Lower leg skin (tissue), 4 donors: ENCODE data around the gene NSUN2. TPM values are rescaled to one million over a fixed set of nuclear protein-coding genes. Genes with fewer than 3 reads are reported as not detected.

Source experiments
- DNase-seq, 2 donors: peaks; one replicate each; pipeline ENCODE4 v3.0.0-alpha.2; 2019; ENCODE audit warnings: low spot score in 2 of 2
- H3K4me3 ChIP-seq: fragments of 200-600 bp; sonication (generic); 2 replicates; pipeline ENCODE4 v1.5.1; 2017; ENCODE audit warnings: mild to moderate bottlenecking, low read depth; ENCODE audit not compliant: poor library complexity, severe bottlenecking
- CTCF ChIP-seq, 3 donors: fragments of 450-650 bp; IDR thresholded peaks; one replicate each; pipeline ENCODE4 v1.5.1; 2016; ENCODE audit warnings: antibody characterized with exemption in 3 of 3, mild to moderate bottlenecking in 3 of 3, moderate library complexity in 2 of 3
- POLR2A ChIP-seq, 2 donors: fragments of 450-650 bp; IDR thresholded peaks; one replicate each; pipeline ENCODE4 v1.6.1; 2016 to 2017; ENCODE audit warnings: antibody characterized with exemption in 2 of 2, mild to moderate bottlenecking in 1 of 2, moderate library complexity in 1 of 2
- WGBS, 2 donors: methylation state at CpG; one replicate each; pipeline ENCODE4 v1.1.5; 2018; 5-methylcytosine and 5-hydroxymethylcytosine counted together
- intact Hi-C: fragments of 100-400 bp; cut with DNase I; formaldehyde crosslinking; loops from one replicate; pipeline ENCODE4 v1.15.0; 2023; ENCODE audit warnings: low total_unique reads
- total RNA-seq, 4 donors: library from RNA; depleted of rRNA; stranded (reverse); fragments of >200 nt; gene quantifications; one replicate each; pipeline ENCODE4 v1.1.0, GENCODE V29; 2016

Gene NSUN2
- total RNA-seq, 4 donors from 2014 or later: 43.0 to 54.0 (median 47.9) TPM

GRCh38 chr5:6551287-6551954 is 81.4 kb downstream of the NSUN2 start:
- DNase-seq: peak in 1 of 2 donors; percentile 70
- intact Hi-C loops: no loop called here
- WGBS, 2 donors: 79 to 86% methylated on average over 17 of the region's 17 CpGs
- no peak overlapping the region for H3K4me3 ChIP-seq
- TF ChIP-seq CTCF (IDR thresholded peaks at IDR 0.05) (no peak), POLR2A (IDR thresholded peaks at IDR 0.05) (no peak)

DNA sequence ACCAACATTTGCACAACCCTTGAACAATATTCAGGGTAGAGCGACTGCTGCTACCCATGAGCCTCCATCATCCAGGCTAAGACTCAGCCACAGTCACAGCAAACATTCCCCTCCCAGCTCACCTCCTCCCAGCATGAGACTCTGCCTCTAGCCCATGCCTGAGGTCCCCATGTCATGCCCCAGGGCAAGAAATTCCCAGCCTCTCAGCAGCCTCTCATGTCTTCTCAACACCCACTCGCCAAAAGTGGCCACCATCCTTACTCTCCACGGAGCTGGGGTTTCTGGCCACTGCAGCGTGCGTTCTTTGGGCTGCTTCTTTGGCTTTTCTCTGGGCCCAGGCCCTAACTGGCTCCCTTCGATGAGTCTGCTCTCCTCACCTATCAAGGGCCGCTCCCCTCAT is 82.2 kb downstream of the NSUN2 start:
- DNase-seq: peak in 1 of 2 donors; percentile 71
- intact Hi-C loops: no loop called here
- no peak for TF ChIP-seq POLR2A (IDR thresholded peaks at IDR 0.05)
- WGBS, 2 donors: 94 to 96% methylated on average over 7 of the region's 7 CpGs
- H3K4me3 ChIP-seq: no peak overlapping the region

Other genes starting within 250 kb of the NSUN2 start
- gene UBE2QL1, start 184.2 kb downstream of the NSUN2 start, total RNA-seq: 1 to 10 TPM in 3 of 4 donors, under 1 TPM in 1; 0.72 to 3.4 (median 1.3) TPM
- gene SRD5A1, start 396 bp upstream of the NSUN2 start, total RNA-seq: 100 to 1,000 TPM in 2 of 4 donors, 10 to 100 TPM in 2; 83.1 to 155 (median 98.4) TPM
- 10 to 100 TPM; 12.9 to 51.6 (median 21.6) TPM for gene TENT4A, start 80.4 kb upstream of the NSUN2 start, total RNA-seq